ENCODE results near the gene TSPEAR. TPM values are rescaled to one million over a fixed set of nuclear protein-coding genes. Genes with fewer than 3 reads are reported as not detected.

The TSPEAR gene
- total RNA-seq, 1 experiment from 2014 or later: not detected

DNA sequence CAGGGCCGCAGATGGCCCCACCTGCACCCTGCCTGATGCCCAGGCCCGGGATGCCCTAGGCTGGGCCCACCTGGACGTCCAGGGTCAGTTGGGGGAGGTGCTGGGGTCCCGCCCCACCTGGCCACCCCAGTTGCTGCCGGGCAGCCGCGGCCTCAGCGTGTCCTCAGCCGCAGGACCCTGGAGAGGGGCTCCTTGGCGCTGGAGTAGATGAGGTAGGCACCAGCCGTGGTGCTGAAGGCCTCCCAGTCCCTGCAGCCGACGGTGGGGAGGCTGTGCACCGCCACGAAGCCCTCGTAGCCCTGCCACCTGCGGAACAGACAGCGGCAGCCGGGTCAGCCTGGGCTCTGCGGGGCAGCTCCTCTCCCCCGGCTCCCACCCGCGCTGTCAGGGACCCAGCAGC is 211.7 kb downstream of the TSPEAR start:
- no peak for DNase-seq (ENCODE audit: low read depth, low spot score)
- in situ Hi-C loops (cut with HindIII; ENCODE audit: low pct_unique_long_range_greater_than_20kb, low sequenced_read_pairs) (no loop called here), intact Hi-C loops (cut with micrococcal nuclease; ENCODE audit: unreplicated experiment) (no loop called here)
- Histone ChIP-seq H3K27me3 (ENCODE audit: control insufficient read depth, insufficient read depth, low read length) (no peaks in the 10 kb centered on the region), H3K4me3 (ENCODE audit: low read depth in 2 of 2, low read length in 2 of 2) (no peak overlapping the region), H3K36me3 (ENCODE audit: control insufficient read depth, insufficient read depth, low read length) (no peaks in the 10 kb centered on the region), H3K27ac (ENCODE audit: low read length) (no peak overlapping the region), H3K4me1 (ENCODE audit: control insufficient read depth, insufficient read depth, low read length) (no peaks in the 10 kb centered on the region), H3K9me3 (ENCODE audit: control insufficient read depth, insufficient read depth, low read depth, low read length) (no peaks in the 10 kb centered on the region)
- no TSS peak for BruUV-seq (replicated peaks)
- TF ChIP-seq POLR2AphosphoS5 (IDR thresholded peaks at IDR 0.05; ENCODE audit: low read depth, low read length) (no peak), SIN3A (IDR thresholded peaks at IDR 0.05; ENCODE audit: borderline replicate concordance, insufficient read depth, low read depth, low read length) (no peak)
- TF ChIP-seq, protein P1, sequence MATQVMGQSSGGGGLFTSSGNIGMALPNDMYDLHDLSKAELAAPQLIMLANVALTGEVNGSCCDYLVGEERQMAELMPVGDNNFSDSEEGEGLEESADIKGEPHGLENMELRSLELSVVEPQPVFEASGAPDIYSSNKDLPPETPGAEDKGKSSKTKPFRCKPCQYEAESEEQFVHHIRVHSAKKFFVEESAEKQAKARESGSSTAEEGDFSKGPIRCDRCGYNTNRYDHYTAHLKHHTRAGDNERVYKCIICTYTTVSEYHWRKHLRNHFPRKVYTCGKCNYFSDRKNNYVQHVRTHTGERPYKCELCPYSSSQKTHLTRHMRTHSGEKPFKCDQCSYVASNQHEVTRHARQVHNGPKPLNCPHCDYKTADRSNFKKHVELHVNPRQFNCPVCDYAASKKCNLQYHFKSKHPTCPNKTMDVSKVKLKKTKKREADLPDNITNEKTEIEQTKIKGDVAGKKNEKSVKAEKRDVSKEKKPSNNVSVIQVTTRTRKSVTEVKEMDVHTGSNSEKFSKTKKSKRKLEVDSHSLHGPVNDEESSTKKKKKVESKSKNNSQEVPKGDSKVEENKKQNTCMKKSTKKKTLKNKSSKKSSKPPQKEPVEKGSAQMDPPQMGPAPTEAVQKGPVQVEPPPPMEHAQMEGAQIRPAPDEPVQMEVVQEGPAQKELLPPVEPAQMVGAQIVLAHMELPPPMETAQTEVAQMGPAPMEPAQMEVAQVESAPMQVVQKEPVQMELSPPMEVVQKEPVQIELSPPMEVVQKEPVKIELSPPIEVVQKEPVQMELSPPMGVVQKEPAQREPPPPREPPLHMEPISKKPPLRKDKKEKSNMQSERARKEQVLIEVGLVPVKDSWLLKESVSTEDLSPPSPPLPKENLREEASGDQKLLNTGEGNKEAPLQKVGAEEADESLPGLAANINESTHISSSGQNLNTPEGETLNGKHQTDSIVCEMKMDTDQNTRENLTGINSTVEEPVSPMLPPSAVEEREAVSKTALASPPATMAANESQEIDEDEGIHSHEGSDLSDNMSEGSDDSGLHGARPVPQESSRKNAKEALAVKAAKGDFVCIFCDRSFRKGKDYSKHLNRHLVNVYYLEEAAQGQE (IDR thresholded peaks at IDR 0.05; ENCODE audit: insufficient read depth in 1 of 2, low read depth in 2 of 2, low read length in 1 of 2): peak; percentile 54 to 70; a peak in 3 of 4 replicates
- no peak for ATAC-seq
- ChIA-PET POLR2A (no interaction called here), CTCF (no interaction called here)

- ChIA-PET CTCF (no interaction called here), POLR2A (no interaction called here)
- Histone ChIP-seq H3K36me3 (ENCODE audit: control insufficient read depth, insufficient read depth, low read length) (no peaks in the 10 kb centered on the region), H3K9me3 (ENCODE audit: control insufficient read depth, insufficient read depth, low read depth, low read length) (no peaks in the 10 kb centered on the region), H3K4me1 (ENCODE audit: control insufficient read depth, insufficient read depth, low read length) (no peaks in the 10 kb centered on the region), H3K27ac (ENCODE audit: low read length) (no peak overlapping the region), H3K27me3 (ENCODE audit: control insufficient read depth, insufficient read depth, low read length) (no peaks in the 10 kb centered on the region), H3K4me3 (ENCODE audit: low read depth in 2 of 2, low read length in 2 of 2) (no peak overlapping the region)
- DNase-seq (ENCODE audit: low read depth, low spot score) (no peak), ATAC-seq (no peak)
- TF ChIP-seq SIN3A (IDR thresholded peaks at IDR 0.05; ENCODE audit: borderline replicate concordance, insufficient read depth, low read depth, low read length) (no peak), CTCF (IDR thresholded peaks at IDR 0.05) (no peak), POLR2AphosphoS5 (IDR thresholded peaks at IDR 0.05; ENCODE audit: low read depth, low read length) (no peak)
- TF ChIP-seq, protein P1 (IDR thresholded peaks at IDR 0.05; ENCODE audit: insufficient read depth in 1 of 2, low read depth in 2 of 2, low read length in 1 of 2): no peak
- intact Hi-C loops (cut with micrococcal nuclease; ENCODE audit: unreplicated experiment) (no loop called here), in situ Hi-C loops (cut with HindIII; ENCODE audit: low pct_unique_long_range_greater_than_20kb, low sequenced_read_pairs) (no loop called here)
- BruUV-seq (replicated peaks): no TSS peak
Observed at GRCh38 chr21:44499211-44499560, 212.2 kb downstream of the TSPEAR start.
